HG03045 (cell line): ENCODE results near the gene SERHL2.
"Not testable (repeated sequence)": the region's sequence is repeated elsewhere in the genome, so short reads cannot be mapped to it uniquely, and the experiment has no call there.

Experiments used
- ATAC-seq: cut with Tn5 transposase; IDR thresholded peaks from one replicate; pipeline ENCODE4 v1.9.1; 2021; ENCODE audit warnings: mild to moderate bottlenecking, moderate library complexity; ENCODE audit not compliant: unreplicated experiment

The SERHL2 gene

GRCh38 chr22:42603427-42603826 is 49.7 kb downstream of the SERHL2 start:
- no peak for ATAC-seq

GRCh38 chr22:42604403-42604802 is 50.6 kb downstream of the SERHL2 start:
- no peak for ATAC-seq

- ATAC-seq = not testable (repeated sequence)
Measured at GRCh38 chr22:42607641-42608040, 53.9 kb downstream of the SERHL2 start.

- ATAC-seq = no peak
Measured at GRCh38 chr22:42608136-42608822, 54.5 kb downstream of the SERHL2 start.

- no peak for ATAC-seq
Measured at GRCh38 chr22:42608823-42609361, 55.1 kb downstream of the SERHL2 start.

GRCh38 chr22:42610186-42610585 is 56.4 kb downstream of the SERHL2 start:
- no peak for ATAC-seq

GRCh38 chr22:42611051-42611450 is 57.3 kb downstream of the SERHL2 start:
- ATAC-seq = no peak

- ATAC-seq = no peak
Measured at GRCh38 chr22:42612336-42612735, 58.6 kb downstream of the SERHL2 start.

GRCh38 chr22:42613872-42614301 is 60.1 kb downstream of the SERHL2 start:
- ATAC-seq = no peak

- peak; percentile 77 for ATAC-seq
Measured at GRCh38 chr22:42614312-42615091, 60.7 kb downstream of the SERHL2 start, which contains the start of gene POLDIP3. POLDIP3 (minus strand) TSS chr22:42614883; CDS start chr22:42614857, 26 bp downstream.

- peak; percentile 49 for ATAC-seq
Measured at GRCh38 chr22:42615092-42615859, 61.5 kb downstream of the SERHL2 start.

GRCh38 chr22:42615860-42616175 is 62.1 kb downstream of the SERHL2 start:
- not testable (repeated sequence) for ATAC-seq

- no peak for ATAC-seq
Measured at GRCh38 chr22:42617155-42617983, 63.6 kb downstream of the SERHL2 start.

- ATAC-seq = no peak
Measured at GRCh38 chr22:42619261-42620063, 65.7 kb downstream of the SERHL2 start.

- ATAC-seq = no peak
Measured at GRCh38 chr22:42620084-42620483, 66.3 kb downstream of the SERHL2 start.

- no peak for ATAC-seq
Measured at GRCh38 chr22:42621505-42622002, 67.8 kb downstream of the SERHL2 start.

GRCh38 chr22:42622061-42622710 is 68.4 kb downstream of the SERHL2 start:
- ATAC-seq = no peak

GRCh38 chr22:42623301-42623751 is 69.6 kb downstream of the SERHL2 start:
- no peak for ATAC-seq
